Measurements from ENCODE around the gene ASB4. TPM values are rescaled to one million over a fixed set of nuclear protein-coding genes. Genes with fewer than 3 reads are reported as not detected.

ASB4 gene
- total RNA-seq, 1 experiment from 2014 or later, result not detected

DNA sequence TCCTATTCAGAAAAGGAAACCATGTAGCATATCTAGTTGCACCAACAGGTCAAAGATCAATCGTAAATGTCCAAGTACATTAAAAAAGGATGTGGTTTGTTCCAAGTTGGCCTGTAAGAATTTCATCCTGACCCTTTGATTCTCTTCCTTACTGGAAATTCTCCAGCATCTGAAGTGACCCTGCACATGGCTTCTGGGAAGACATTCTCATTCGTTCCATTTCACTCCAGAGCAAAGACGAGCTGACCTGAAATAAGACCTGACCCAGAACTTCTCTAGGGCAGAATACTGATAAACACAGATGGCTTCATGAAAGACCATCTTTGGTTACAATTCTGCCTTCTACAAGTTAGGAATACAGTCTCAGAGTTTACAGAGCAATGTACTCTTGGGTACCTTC lies 39.8 kb downstream of the ASB4 start:
- Histone ChIP-seq H3K4me1 (ENCODE audit: insufficient read depth, low read length, poor library complexity, severe bottlenecking) (no peaks in the 10 kb centered on the region), H3K27ac (ENCODE audit: low read depth, low read length, poor library complexity, severe bottlenecking) (no peak overlapping the region), H3K9me3 (ENCODE audit: low read depth, low read length, poor library complexity, severe bottlenecking) (no peaks in the 10 kb centered on the region), H3K27me3 (replicated peaks; ENCODE audit: insufficient read depth, low read depth, low read length, poor library complexity) (peaks cover 24% of the 10 kb centered on the region), H3K36me3 (ENCODE audit: insufficient read depth, low read length, poor library complexity, severe bottlenecking) (no peaks in the 10 kb centered on the region), H3K4me3 (ENCODE audit: low read depth, low read length, poor library complexity, severe bottlenecking) (no peak overlapping the region)
- no peak for DNase-seq (ENCODE audit: low spot score)
- CTCF ChIA-PET, result interaction anchor here (1.7 kb wide), 1 partner anchor 163 kb away, joined by 7 read pairs; no protein-coding TSS in a partner anchor
- intact Hi-C loops (cut with micrococcal nuclease; ENCODE audit: unreplicated experiment), result loop anchor here (10.0 kb wide), 1 partner anchor 349 kb away; no protein-coding TSS in a partner anchor
- no TSS peak for BruUV-seq (replicated peaks)
- TF ChIP-seq EZH2 (IDR thresholded peaks at IDR 0.05; ENCODE audit: borderline replicate concordance, low read depth, low read length, poor library complexity, severe bottlenecking), result no peak
- TF ChIP-seq CTCF (conservative IDR thresholded peaks at IDR 0.05; ENCODE audit: low read depth, low read length), result no peak
- POLR2A ChIA-PET (ENCODE audit: low non-redundant PET), result no interaction called here

DNA sequence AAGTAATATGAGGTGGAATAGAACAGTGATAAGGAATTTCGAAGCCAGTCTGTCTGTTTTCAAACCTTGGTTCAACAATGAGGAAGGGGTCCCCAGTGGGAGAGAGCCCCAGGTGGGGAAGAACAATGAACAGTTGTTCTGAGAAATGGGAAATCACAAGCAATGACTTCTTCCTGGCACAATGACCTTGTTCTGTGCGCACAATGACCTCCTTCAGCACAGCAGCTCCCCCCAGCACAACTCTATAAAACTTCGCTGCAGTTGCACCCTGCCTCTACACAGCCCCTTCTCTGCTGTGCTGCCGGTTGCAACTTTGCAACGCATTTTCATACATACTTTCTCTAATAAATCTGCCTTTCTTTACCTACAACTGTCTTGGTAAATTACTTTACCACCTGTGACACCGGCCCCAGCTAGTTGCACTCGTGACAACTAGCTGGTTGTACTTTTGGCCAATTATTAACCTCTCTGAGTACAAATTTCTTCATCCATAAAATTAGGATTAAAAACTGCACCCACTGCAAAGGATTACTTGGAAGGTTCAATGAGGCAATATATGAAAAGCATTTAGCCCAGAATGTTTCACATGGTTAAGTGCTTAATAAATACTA lies 40.5 kb downstream of the ASB4 start:
- ChIA-PET CTCF (interaction anchor here (0.8 to 1.7 kb wide), 2 partner anchors 160 to 162 kb away, joined by 4 to 7 read pairs; no protein-coding TSS in a partner anchor), POLR2A (ENCODE audit: low non-redundant PET) (no interaction called here)
- Histone ChIP-seq H3K4me1 (ENCODE audit: insufficient read depth, low read length, poor library complexity, severe bottlenecking) (no peaks in the 10 kb centered on the region), H3K27me3 (replicated peaks; ENCODE audit: insufficient read depth, low read depth, low read length, poor library complexity) (peaks cover 18% of the 10 kb centered on the region), H3K4me3 (ENCODE audit: low read depth, low read length, poor library complexity, severe bottlenecking) (no peak overlapping the region), H3K9me3 (ENCODE audit: low read depth, low read length, poor library complexity, severe bottlenecking) (no peaks in the 10 kb centered on the region), H3K36me3 (ENCODE audit: insufficient read depth, low read length, poor library complexity, severe bottlenecking) (no peaks in the 10 kb centered on the region), H3K27ac (ENCODE audit: low read depth, low read length, poor library complexity, severe bottlenecking) (no peak overlapping the region)
- TF ChIP-seq EZH2 (IDR thresholded peaks at IDR 0.05; ENCODE audit: borderline replicate concordance, low read depth, low read length, poor library complexity, severe bottlenecking) (no peak), CTCF (conservative IDR thresholded peaks at IDR 0.05; ENCODE audit: low read depth, low read length) (no peak)
- no peak for DNase-seq (ENCODE audit: low spot score)
- BruUV-seq (replicated peaks), result no TSS peak
- intact Hi-C loops (cut with micrococcal nuclease; ENCODE audit: unreplicated experiment), result loop anchor here (10.0 kb wide), 1 partner anchor 349 kb away; no protein-coding TSS in a partner anchor

DNA sequence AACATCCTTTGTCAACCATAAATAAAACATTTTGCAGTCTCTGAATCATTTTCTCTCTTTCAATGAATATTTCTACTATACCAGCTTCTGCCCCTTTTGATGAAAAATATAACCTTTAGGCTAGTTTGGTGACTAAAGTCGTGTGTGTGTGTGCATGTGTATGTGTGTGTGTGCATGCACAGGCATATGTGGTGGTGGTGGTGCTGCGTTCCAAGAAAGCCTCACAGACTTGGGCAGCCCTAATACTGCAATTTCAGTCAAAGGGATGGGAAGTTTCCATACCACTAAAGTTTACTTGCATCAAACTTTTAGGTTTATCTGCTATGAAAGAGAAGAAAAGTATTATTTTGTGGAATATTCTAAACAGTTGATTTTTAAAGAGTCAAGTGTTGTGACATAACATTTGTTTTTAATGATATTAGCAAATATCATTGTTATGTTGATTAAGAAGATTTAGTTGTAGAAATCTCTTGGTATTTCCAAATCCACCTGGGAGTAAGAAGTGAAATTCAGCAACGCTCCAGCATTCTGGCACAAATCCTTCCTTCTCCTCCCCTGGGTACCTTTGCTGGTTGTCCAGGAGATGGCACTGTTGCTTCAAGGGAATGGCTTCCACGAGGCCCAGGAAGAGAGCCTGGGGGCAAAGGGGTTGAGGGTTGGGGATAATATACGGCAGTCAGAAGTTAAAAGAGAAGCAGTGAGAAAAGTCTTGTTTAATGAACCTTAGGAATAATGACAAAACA lies 41.5 kb downstream of the ASB4 start:
- Histone ChIP-seq H3K36me3 (ENCODE audit: insufficient read depth, low read length, poor library complexity, severe bottlenecking) (no peaks in the 10 kb centered on the region), H3K4me1 (ENCODE audit: insufficient read depth, low read length, poor library complexity, severe bottlenecking) (no peaks in the 10 kb centered on the region), H3K9me3 (ENCODE audit: low read depth, low read length, poor library complexity, severe bottlenecking) (no peaks in the 10 kb centered on the region), H3K4me3 (ENCODE audit: low read depth, low read length, poor library complexity, severe bottlenecking) (no peak overlapping the region), H3K27ac (ENCODE audit: low read depth, low read length, poor library complexity, severe bottlenecking) (no peak overlapping the region), H3K27me3 (replicated peaks; ENCODE audit: insufficient read depth, low read depth, low read length, poor library complexity) (peaks cover 12% of the 10 kb centered on the region)
- no TSS peak for BruUV-seq (replicated peaks)
- peak; percentile 74 for DNase-seq (ENCODE audit: low spot score)
- ChIA-PET POLR2A (ENCODE audit: low non-redundant PET) (no interaction called here), CTCF (interaction anchor here (0.8 to 2.1 kb wide), 4 partner anchors 156 to 163 kb away, joined by 3 to 10 read pairs (median 6); no protein-coding TSS in a partner anchor)
- intact Hi-C loops (cut with micrococcal nuclease; ENCODE audit: unreplicated experiment), result loop anchor here (1.0 to 10.0 kb wide), 2 partner anchors 160 to 348 kb away; no protein-coding TSS in a partner anchor
- TF ChIP-seq CTCF (conservative IDR thresholded peaks at IDR 0.05; ENCODE audit: low read depth, low read length) (peak; percentile 88), EZH2 (IDR thresholded peaks at IDR 0.05; ENCODE audit: borderline replicate concordance, low read depth, low read length, poor library complexity, severe bottlenecking) (no peak)

All from A673 (cell line).